OCI-M2 (cell line): Measurements from ENCODE around the gene NXN.
"Not testable (repeated sequence)": the region's sequence is repeated elsewhere in the genome, so short reads cannot be mapped to it uniquely, and the experiment has no call there.

Experiments
- DNase-seq: peaks from one replicate; lab custom pipeline; 2025; ENCODE audit not compliant: unreplicated experiment; lab: John Stamatoyannopoulos, UW

NXN gene

GRCh38 chr17:804541-805435 is 174.8 kb downstream of the NXN start:
- no peak for DNase-seq

- no peak for DNase-seq
Measured at GRCh38 chr17:802901-803881, 176.4 kb downstream of the NXN start.

DNA sequence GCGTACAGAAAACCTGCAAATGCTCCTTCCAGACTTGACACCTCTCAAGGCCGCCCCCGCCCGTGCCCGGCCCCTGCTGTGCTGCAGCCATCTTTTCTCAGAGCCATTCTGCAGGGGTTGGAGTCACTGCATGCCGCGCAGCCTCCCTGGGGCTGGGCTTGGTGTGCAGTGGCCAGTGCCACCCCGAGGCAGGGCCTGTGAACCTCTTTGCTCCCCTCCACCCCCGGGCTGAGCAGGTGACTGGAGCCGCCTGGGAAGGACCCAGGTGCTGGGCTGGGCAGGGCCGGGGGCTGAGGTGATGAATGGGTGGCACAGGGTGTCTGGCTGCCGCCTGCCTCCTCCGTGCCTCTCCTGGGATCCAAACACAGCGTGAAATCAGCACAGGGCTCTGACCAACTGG is 177.1 kb downstream of the NXN start:
- no peak for DNase-seq

GRCh38 chr17:801660-802059 is 177.9 kb downstream of the NXN start:
- DNase-seq = no peak

DNA sequence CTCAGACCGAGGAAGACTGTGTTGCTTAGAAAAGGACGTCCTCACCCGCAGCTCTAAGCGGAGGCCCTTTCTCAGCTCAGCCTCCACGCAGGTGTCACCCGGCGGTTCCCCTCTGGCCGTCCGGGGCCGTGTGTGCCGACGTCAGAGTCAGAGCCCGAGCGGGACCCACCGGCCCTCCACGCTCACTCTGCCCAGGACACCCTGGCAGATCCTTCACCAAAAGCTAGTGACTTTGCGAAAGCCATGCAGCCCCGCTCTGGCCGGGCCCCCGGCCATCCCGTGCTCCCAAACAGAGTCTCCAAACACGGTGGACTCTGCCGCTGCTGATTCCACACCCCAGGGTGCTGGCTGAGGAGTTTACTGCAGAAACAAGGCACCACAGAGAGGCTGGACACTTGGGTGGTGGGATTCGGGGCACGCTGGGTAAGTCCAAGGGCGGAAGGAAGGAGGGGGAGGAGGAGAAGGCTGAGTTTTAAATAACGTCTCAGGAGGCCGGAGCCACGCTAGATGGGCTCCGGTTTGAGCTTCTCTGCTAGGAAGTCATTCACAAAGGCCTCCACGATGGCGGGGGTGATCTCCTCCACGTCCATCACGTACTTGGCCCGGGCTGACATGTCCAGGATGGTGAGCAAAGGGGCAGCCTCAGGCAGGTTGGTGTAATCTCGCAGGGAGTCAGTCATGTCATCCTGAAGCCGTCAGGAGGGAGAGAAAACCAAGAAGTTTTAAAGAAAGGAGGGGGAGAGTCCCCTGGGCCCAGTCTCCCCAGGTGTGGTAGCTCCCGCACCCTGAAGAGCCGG is 178.9 kb downstream of the NXN start:
- no peak for DNase-seq

- no peak for DNase-seq
Measured at GRCh38 chr17:799261-799660, 180.3 kb downstream of the NXN start.

GRCh38 chr17:798246-798645 is 181.3 kb downstream of the NXN start:
- no peak for DNase-seq

DNA sequence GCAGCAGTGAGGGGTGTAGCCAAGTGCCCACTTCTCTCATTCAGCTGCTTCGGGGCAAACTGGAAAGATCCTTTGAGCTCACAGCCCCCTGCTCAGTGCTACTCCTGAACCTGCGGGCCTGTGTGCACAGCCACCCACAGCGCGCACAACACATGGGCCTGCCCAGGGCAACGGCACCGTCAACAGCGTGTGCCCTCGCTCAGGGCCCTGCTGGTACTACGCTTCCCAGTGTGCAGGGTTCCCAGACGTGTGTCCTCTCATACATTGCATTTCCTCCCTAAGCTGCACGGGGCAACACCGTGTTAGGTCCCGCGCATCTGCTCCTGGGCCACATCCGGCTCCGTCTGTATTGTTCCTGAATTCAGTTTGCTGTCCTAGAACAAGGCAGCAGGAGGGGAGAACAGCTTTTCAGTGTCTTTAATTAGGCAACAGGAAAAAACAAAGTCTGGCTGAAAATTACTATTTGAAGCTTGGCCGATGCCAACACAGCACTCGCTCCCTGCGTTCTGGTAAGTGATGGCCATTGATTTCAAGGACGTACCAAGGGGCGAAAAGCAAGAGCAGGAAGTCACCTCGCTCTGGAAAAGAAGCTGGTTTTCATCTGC is 182.2 kb downstream of the NXN start:
- DNase-seq = no peak

GRCh38 chr17:796609-797008 is 183.0 kb downstream of the NXN start:
- no peak for DNase-seq

DNA sequence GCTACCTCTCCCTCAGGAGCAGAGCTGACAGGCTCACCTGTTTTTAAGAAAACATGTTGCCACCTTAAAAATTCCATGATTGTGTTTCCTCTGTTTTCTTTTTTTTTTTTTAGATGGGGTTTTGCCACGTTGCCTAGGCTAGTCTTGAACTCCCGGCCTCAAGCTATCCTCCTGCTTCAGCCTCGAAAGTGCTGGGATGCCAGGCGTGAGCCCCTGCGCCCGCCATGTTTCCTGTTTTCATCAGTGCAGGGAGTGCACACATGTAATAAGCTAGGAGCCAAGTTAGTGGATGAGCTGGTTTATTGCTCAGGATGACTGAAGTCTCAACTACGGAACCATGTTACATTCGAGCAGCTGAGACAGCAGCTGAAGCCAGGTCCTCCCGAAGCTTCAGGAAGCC is 183.9 kb downstream of the NXN start:
- DNase-seq = no peak

DNA sequence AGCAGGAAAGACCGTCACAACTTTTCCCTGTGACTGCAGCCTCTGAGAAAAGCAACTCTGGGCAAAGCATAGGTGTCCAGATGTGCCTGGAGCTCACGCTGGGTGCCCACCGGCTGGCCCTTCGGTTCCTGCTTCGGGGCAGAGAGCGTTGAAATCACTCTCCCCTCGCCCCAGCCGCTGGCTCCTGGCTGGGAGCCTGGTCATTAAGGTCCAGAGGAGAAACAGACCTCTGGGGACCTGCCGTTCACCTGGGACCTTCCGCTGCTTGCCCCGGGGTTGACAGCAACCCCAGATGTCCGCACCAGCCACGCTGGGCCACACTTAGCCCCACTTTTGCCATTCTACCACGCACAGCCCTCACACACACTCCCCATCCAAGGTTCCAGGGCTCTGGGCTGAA is 184.3 kb downstream of the NXN start:
- DNase-seq = no peak

DNA sequence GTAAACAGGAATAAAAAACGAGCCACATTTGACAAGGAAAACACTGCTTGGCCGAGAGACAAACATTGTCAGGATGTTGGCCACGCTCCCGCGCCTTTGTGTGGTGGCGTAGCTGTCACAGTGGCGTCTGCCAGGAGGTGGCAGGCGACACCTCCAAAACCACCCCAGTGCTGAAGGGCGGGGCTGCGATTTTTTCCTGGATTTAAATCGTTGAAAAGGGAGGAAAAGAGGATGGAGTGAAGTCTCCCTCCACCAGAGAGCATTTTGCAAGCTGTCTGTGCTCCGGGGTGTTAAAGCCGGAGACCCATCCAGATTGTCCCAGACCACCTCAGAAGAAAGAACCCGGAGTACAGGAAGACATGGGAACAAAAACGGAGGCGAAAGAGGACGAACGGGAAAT is 184.7 kb downstream of the NXN start:
- no peak for DNase-seq

DNA sequence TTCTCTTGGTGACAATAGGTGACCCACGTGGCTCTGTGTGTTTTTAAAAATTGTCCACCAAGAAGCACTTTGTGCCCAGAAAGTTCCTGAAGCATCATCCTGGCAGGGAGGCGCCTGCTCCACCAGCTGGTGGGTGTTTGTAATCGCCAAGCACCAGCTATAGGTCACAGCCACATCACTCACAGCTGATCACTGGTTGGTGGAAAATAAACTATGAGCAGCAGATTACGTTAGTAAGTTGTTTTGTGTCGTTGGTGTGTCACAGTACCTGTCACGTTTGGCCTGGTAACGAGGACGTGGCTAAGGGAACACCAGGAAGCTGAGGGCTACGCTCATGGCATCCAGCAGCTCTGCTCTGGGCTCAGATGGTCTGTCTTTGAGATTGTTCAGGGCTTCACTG is 187.3 kb downstream of the NXN start:
- no peak for DNase-seq

DNA sequence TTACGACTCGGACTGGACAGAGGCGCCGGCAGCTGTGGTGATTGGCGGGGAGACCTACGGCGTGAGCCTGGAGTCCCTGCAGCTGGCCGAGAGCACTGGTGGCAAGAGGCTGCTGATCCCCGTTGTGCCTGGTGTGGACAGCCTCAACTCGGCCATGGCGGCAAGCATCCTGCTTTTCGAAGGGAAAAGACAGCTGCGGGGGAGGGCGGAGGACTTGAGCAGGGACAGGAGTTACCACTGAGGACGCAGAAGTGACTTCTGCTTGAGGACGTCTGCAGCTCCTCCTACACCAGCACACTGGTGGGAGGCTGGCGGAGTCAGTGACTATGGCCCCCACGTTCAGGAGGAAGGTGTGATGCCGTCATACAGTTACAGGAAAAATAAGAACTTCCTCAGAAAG is 187.7 kb downstream of the NXN start:
- DNase-seq = no peak

GRCh38 chr17:790874-791247 is 188.7 kb downstream of the NXN start:
- not testable (repeated sequence) for DNase-seq

GRCh38 chr17:789931-790873 is 189.4 kb downstream of the NXN start:
- DNase-seq = not testable (repeated sequence)

DNA sequence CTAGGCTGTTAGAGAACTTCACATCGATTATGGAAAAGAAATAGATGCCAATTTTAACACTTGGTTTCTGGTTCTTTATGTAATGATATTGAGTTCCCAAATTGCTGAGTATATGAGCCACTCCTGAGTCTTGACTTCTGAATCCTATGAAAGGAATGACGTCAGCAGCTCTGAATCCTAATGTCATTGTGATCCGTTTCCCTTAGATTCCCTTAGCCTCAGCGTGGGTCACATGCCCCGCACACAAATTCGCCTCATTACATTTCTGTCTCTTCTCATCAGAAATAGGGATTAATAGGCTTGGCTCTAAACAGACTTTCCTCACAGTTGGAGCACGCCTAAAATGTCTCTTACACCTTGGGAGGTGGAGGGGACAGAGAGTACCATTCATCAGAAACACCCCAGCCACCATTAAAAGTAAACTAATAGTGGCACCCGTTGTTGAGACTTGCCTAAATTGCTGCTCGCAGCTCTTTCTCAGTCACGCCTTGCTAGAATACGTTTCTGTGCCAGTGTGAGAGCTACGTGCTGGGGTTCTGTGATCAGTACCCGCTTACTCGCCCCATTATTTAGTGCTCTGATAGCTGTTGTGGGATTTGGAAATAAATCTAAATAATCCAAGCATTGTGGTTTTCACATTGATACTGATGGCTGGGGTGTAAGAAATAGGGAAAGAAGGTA is 190.3 kb downstream of the NXN start:
- no peak for DNase-seq

DNA sequence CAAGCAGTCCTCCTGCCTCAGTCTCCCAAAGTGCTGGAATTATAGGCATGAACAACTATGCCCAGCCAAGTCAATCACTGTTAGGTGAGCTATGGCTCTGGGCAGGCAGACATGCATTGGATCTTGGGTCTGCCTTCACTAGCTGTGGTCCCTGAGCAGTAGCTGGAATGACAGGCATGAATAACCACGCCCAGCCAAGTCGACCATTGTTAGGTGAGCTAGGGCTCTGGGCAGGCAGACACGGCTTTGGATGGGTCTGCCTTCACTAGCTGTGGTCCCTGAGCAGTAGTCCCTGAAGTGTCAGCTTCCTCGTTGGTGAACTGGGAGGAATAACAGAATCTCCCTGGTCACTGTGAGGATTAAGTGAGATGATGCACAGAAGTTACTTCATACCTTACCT is 191.0 kb downstream of the NXN start:
- no peak for DNase-seq

DNA sequence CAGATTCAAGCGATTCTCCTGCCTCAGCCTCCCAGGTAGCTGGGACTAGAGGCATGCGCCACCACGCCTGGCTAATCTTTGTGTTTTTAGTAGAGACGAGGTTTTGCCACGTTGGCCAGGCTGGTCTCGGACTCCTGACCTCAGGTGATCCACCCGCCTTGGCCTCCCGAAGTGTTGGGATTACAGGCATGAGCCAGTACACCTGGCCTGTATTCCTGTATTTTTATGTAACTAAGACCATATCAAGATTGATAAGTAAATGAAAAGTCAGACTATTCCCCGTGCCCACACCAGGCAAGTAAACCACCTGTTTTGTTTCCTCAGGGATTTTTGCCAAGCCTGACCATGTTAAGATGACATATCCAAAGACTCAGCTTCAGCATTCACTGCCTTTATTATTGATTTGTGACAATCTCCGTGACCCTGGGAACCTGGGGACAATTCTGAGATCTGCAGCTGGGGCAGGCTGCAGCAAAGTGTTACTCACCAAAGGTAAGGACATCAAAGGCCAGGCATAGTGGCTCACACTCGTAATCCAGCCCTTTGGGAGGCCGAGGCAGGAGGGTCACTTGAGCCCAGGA is 191.8 kb downstream of the NXN start:
- no peak for DNase-seq
